Bone marrow (tissue), 2 donors: ENCODE results near the gene TCP1.
"Not testable (repeated sequence)": the region's sequence is repeated elsewhere in the genome, so short reads cannot be mapped to it uniquely, and the experiment has no call there.

Source experiments
- DNase-seq, 2 donors: peaks; one replicate each; lab custom pipeline; 2025; lab: John Stamatoyannopoulos, UW

The TCP1 gene

DNA sequence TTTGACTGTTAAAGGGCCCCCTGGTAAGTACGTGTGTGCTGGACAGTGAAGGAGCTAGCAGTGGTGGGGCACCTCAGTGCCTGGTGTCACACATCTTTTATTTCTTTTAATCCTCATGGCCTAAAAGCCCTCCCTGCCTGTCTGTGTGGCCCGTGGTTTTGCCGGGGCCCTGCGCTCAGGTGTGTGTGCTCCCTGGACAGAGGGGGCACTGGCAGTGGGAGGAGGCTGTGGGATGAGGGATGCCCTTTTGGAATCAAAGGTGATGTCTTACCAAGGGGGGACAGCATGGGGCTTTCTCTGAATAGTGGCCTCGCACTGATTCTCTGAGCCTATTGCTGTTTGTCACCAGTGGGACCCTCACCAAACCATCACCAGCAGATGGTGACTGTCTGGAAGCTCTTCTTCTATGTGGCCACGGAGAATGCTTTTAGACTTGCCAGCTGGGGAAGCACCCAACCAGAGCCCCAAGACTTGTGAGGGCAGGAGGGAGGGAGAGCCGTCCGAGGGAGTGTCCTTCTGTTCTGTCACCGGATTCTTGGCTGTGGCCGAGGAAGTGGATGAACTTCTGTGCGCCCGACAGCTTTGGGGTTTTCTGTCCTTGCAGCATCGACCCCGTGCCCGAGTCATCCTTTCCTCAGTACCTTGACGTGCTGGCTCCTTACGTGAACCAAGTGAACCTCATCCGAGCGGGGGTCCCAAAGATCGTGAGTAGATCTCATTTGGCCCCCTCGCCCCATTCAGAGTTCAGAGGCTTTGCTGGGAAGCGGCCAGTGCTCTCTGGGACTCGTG is 28.7 kb upstream of the TCP1 start:
- no peak for DNase-seq

DNA sequence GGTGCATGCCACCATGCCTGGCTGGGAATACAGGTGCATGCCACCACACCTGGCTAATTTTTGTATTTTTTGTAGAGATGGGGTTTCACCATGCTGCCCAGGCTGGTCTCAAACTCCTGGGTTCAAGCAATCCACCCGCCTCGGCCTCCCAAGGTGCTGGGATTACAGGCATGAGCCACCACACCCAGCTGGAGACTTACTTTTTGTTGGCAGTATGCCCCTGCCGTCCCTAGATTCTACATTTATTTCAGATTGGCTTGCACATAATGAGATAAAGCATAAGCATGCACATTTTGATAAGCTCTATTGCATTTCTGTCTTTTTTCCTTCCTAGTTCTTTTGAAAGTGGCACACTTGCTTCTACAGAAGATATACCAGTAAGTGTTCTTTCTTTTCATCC is 27.4 kb upstream of the TCP1 start:
- DNase-seq = not testable (repeated sequence)

DNA sequence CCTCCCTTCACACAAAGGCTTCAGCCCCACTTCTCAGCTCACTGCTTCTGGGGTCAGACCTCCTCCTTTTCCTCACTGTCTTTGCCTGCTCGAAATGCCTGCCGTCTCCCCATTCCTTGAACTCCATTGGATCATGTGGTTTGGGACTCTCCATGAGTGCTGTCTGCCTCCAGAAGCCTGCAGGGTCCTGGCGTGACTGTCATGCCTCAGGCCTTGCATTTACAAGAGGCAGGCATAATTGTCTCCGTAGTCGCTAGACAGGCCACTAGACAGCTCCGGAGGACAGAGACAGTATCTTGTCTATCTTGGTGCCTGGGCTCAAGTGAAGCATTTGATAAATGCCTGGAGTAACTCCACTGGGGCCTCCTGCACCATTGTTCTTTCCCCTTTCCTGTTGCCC is 26.0 kb upstream of the TCP1 start:
- no peak for DNase-seq

DNA sequence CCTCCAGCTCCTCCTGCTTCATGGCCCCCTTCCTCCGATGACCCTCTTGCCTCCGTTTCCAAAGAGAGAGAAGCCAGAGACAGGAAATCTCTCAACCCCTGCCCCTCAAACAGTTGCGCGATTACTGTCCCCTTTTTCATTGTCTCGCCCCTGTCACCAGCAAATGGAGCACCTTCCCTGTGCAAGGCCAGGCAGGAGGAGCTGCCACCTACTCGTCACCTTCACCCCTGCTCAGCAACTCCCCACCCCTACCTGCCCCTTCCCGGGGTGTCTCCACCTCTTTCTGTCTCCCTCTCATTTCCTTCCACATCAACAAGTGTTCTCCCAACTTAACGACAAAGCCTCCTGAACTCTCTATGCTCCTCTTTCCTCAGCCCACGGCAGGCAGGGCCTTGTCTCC is 24.4 kb upstream of the TCP1 start:
- DNase-seq = no peak

DNA sequence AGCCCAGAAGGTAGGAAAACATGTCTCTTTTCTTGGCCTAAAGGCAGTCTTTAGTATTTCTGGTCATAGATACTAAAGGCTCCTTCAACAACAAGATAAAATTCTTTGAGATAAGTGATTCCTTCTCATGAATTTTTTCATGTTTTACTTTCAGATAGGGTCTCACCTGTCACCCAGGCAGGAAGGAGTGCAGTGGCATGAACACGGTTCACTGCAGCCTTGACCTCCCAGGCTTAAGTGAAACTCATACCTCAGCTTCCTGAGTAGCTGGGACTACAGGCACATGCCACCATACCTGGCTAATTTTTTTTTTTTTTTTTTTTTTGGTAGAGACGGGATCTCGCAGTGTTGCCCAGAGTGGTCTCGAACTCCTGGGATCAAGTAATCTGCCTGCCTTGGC is 19.7 kb upstream of the TCP1 start:
- DNase-seq = no peak

DNA sequence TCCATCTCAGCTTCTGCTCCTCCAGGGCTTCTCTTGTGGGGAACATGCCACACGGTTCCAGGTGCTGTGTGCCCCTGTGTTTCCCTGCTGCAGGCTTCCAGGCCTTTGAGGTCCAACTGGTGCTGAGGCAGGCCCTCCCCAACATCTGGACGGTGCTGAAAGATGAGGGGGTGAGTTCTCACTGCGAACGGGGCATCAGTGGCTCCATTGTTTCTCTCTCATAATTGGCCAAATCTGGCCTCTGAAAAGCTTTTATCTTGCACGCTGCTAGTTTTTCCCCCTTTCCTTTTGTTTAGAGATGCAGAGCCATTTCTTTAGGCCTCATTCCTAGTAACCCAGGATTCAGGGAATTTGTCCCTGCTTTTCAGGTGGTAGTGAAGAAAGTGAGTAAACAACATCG is 19.2 kb upstream of the TCP1 start:
- DNase-seq = no peak

DNA sequence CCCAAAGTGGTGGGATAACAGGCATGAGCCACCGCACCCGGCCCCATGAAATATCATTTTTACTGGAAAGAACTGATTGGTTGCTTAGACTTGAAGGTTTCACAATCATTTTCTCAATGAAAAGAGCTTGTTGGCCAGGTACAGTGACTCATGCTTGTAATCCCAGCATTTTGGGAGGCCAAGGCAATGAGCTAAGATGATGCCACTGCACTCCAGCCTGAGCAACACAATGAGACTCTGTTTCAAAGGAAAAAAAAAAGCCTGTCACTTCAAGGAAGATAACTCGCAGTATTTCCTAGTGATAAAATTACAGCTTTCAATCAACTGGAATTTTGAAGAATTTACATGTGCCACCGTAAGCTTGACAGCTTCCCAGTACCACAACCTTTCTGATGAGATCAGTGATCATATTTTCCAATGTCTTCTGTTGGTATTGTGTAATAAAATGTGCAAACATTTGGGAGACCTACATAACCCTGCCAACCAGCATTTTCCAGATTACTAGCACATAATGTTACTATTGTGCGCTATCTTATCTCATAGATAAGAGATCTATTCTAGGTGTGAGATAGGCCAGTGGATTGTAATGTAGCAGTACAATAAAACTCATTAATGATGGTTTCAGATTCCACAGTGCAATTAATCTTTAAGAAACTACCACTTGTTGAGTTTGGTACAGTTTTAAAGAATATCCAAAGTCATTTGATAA is 17.9 kb upstream of the TCP1 start:
- DNase-seq = no peak

DNA sequence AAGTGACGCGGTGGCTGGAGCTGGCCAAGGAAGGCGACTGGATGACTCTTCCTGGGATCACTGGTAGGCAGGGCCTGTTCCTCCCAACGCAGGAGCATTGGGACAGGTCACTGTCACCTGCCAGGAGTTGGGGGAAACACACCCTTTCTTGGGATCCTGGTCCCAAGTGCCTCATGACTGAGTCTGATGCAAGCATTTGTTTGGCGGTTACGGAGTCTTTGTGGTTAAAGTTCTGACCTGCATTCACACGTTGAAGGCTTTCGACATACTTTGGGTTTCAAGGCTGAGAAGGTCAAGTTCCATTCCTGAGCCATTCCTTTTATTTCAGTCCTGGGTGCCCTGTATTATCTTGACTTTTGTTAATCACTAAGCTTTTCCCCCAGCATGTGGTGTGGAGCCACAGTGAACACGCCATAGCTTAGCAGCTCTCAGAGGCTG is 16.6 kb upstream of the TCP1 start:
- no peak for DNase-seq

DNA sequence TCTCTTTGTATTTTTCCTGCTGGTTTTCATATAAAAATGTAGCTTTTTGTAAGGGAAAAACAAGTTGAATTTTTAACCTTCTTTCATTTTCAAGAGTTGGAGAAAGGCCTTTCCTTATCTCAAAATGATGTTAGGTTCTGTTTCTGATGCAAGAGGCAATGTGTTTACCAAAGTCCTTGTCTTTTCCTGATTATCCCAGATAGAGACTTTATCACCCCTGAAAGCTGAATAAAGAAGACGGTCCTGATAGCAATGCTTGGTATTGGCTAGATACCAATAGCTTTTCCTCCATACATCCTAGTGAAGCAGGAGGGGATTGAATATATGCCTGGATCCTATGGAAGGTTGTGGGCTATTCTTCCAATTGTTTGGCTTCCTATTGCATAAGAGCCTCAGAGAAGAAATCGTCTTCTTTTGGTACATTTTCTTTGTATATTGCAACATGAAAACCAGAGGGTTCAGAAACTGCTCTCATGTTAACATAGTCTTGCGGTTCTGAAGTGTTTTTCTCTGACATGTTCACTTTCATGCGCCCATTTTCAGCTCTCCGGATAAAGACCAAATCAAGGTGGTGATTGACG is 16.1 kb upstream of the TCP1 start:
- no peak for DNase-seq

DNA sequence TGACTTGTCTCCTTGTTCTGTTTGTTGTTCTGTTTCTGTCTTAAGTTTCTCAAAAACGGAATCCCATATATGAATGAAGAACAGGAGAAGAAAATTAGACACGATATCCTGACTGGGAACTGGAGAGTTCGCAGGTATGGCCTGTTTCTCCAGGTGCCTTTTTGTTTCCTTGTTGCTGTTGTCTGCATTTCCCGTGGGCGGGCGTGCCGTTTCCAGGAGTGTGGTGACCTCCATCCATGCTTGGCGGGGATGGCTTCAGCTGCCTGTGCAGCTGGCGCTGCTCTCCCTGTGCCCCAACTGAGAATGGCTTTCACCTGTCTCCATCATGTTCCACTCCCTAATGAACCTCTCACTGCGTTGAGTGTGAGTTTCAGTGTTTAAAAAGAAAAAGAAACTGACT is 15.1 kb upstream of the TCP1 start:
- DNase-seq = no peak

DNA sequence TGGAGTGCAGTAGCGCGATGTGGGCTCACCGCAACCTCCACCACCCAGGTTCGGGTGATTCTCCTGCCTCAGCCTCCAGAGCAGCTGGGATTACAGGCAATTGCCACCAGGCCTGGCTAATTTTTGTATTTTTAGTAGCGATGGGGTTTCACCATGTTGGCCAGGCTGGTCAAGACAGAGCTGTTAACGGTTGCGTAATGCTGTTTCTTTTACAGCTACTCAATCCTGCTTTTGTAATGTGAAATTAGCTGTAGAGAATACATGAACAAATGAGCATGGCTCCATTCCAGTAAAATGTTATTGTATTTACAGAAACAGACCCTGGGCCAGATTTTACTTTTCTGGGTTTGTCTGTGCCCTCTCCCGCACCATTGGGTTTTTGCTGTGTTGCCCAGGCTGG is 12.5 kb upstream of the TCP1 start:
- DNase-seq = no peak

DNA sequence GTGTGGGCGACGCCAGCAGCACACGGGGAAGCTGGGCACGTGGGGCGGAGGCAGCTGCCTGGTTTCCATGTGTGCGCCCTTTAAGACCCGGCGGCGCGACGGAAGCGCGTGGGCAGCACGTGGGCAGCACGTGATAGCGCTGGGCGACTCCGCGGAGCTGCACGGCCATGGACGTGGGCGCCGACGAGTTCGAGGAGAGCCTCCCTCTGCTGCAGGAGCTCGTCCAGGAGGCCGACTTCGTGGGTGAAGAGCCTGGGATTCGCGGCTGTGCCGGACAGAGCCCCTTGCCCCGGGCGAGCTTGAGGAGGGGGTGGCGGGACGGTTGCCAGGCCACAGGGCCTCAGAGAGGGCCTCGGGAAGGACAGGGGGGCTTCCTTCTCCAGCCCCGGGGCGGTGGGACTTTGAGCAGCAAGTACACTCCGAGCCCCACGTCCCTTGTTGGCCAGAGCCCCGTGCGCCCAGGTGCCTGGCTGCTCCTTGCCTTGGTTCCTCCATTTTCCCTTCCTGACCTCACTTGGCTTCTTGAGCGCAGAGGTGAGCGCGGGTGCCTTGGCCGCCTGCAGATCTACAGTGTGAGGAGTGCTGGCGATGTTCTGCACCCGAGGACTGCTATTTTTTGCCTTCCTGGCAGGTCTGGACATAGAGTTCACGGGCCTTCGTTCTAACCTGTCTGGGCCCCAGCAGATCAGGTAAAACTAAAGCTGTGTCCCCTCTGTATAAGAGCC is 10.9 kb upstream of the TCP1 start, which contains the start of gene PNLDC1:
TSS of gene PNLDC1 (plus strand) at position 136 of the 725 bp plus-strand sequence. CDS start at position 168, 32 bp downstream.
- no peak for DNase-seq

DNA sequence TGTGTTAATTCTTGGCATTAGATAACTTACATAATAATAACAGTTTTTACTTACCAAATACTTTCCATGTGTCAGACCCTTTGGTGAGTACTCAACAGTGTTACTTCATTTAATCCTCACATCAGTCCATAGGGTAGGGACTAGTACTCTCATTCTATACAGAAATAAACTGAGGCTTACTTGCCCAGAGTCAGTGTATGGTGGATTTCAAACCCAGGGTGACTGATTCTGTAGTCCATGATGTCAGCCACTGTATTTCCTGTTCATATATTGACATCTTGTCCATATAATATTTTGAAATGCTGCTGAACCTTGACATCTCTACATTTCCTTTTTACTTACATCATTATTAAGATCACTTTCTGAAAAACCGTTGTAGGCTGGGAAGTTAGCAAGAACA is 8.2 kb upstream of the TCP1 start:
- no peak for DNase-seq

DNA sequence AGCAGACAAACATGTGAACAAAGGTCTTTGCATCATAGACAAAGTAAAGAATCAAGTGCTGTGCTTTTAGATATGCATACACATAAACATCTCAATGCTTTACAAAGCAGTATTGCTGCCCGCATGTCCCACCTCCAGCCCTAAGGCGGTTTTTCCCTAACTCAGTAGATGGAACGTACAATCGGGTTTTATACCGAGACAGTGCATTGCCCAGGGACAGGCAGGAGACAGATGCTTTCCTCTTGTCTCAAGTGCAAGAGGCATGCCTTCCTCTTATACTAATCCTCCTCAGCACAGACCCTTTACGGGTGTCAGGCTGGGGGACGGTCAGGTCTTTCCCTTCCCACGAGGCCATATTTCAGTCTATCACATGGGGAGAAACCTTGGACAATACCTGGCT is 5.6 kb upstream of the TCP1 start:
- not testable (repeated sequence) for DNase-seq

DNA sequence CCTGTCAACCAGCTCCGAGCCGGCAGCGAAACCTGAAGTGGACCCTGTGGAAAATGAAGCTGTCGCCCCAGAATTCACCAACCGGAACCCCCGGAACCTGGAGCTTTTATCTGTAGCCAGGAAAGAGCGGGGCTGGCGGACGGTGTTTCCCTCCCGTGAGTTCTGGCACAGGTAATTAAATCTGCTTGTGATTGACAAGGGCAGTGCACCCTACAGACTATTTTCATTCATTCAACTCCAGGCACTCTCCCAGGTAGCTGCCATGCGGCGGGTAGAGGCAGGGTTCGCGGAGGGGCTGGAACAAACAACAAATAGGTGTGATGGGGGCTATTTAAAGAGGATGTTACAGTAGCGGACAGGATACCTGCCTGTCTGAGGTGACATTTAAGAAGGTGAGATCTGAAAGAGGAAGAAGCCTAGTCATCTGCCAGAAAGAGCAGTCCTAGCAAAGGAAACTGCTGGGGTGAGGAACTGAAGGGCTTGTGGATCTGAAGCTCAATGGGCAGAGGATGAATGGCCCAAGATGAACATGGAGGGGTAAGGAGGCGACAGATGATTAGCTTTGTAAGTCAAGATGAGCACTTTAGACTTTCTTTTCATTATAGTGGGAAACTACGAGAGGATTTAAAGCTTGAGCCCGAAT is 1.7 kb upstream of the TCP1 start:
- DNase-seq = no peak

DNA sequence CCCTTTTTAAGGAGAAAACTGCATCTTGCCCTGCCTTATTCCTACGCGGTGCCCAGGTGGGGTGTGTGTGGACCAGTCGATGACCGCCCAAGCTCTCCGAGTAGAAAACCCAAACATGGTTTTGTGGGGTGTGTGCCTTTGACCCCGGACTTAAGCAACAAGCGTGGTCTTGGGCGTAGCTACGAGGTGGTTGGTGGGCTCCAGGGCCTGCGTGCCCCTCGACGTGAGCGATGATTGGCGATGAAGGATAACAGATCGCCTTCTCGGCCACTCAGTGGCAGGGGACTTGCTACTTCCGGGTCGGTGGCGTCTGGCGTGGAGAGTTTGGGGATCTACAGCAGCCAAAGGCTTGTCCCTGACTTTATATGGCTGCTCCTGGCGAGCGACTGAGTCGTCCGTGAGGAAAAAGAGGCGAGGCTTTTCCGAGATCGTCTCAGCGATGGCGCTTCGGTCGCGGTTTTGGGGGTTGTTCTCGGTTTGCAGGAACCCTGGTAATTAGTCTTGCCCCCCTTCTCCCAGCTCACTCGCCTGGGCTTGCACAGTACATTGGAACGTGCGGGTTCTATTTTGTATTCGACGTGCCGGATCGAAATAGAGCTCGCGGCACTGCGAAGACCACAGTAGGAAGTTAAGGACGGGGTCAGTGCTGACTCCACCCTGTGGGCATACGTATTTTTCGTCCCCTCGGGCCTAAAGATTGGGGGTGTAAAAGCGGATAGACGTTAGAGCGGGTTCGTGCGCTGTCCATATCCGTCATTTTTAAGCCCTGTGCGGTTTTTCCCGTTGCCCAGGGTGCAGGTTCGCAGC is 950 bp upstream of the TCP1 start, which contains the start of gene MRPL18:
TSS of gene MRPL18 (plus strand) at position 319 of the 807 bp plus-strand sequence. CDS start at position 440, 121 bp downstream.
- peak; percentile 85 to 95 for DNase-seq

DNA sequence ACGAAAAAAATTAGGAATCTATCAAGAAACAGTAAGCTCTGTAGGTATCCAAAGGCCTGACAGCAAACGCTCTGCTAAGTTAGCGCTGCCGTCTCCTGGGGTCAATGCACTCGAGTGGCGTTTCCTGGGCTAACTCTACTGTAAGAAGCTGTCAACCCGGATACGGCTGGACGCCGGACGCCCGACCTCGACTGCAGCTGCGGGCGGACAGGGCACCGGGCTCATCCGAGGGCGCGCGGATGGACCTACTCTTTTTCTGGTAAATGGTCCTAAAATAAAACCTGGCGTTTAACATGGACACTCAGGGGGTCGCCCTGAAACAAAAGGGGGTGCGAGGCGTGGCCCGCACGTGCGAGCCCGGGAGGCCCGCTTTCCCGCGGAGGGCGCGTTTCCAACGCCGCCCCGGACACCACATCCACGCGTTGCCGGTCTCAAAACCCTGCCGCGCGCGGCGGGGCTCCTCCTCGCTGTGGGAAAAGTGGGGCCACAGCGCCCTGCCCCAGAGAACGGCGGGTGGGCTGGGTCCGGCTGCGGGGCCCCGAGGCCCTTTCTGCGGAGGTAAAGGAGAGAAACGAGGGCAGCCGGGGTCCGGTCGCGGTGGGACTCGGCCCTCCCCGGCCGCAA is 537 bp downstream of the TCP1 start:
- no peak for DNase-seq

DNA sequence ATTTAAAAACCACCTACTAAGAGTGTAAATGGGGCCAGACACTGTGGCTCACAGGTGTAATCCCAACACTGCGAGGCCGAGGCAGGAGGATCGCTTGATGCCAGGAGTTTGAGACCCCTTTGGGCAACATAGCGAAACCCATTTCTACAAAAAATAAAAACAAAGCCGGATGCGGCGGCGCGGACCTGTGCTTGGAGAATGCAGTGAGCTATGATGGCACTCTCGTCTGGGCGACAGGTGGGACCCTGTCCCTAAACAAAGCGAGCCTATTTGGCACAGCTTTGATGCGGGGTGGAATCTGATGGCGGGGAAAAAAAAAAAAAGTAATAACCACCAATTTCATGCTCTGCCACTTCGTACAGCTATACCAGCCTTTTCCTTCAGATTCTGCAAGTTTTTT is 1.1 kb downstream of the TCP1 start:
- no peak for DNase-seq

DNA sequence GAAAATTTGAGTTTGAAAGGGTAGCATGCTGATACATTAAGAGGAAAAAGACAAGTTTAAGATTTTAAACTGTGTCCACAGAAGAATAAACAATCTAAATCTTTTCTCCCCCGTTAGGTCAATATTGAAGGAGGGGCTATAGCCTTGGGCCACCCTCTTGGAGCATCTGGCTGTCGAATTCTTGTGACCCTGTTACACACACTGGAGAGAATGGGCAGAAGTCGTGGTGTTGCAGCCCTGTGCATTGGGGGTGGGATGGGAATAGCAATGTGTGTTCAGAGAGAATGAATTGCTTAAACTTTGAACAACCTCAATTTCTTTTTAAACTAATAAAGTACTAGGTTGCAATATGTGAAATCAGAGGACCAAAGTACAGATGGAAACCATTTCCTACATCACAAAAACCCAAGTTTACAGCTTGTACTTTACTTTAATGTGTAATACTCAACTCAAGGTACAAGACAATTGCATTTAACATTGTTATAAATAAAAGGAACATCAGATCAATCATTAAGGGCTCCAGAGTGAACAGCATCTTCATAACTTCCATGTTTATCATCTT is 10.8 kb downstream of the TCP1 start:
- no peak for DNase-seq

DNA sequence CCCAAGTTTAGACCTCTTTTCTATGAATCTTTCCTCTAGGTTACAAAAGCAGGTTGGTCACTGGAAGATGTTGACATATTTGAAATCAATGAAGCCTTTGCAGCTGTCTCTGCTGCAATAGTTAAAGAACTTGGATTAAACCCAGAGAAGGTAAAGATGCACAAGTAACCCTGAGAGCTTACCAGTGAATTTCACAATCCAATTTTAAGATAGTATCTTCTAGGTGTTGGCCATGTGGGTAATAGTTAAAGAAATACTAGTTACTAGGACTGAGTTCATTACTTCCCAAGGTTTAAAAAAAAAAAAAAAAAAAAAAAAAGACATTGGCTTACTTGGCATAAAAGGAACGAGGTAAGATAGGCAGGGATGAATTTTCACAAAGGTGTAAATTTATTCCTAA is 11.3 kb downstream of the TCP1 start:
- no peak for DNase-seq
